Activated CD4-positive, CD25-positive, alpha-beta regulatory T cell treated with anti-CD3 and anti-CD28 coated beads, Interleukin-2, amount 50 U/mL, for 16 hours (primary cell): ENCODE results near the gene FES.
"Not testable (repeated sequence)": the region's sequence is repeated elsewhere in the genome, so short reads cannot be mapped to it uniquely, and the experiment has no call there.

Experiments used
- DNase-seq: peaks from one replicate; pipeline ENCODE4 v3.0.0-alpha.2; 2020; ENCODE audit warnings: low read depth, low spot score

The FES gene

DNA sequence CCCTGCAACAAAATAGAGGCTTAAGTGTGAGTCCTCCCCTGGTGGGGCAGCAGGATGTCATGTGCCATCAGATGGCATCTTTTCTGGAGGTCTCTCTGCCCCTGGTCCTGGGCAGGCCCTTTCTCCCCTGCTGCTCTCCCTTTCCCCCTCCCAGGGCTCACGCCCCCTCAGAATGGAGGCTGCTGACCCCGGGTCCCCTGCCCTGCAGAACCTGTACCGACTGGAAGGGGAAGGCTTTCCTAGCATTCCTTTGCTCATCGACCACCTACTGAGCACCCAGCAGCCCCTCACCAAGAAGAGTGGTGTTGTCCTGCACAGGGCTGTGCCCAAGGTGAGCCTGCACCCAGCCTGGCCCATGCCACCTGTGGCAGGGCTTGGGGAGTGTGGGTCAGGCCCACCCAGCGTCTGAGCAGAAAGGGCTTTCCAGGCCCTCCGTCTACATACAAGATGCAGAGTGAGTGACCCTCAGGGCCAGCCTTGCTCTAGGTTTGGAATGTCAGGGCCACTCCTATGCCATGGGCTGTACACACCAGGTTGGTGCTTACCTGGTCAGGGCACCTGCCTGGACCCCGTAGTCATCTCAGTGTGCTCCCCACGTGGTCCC, 7.1 kb downstream of the FES start:
- no peak for DNase-seq

DNA sequence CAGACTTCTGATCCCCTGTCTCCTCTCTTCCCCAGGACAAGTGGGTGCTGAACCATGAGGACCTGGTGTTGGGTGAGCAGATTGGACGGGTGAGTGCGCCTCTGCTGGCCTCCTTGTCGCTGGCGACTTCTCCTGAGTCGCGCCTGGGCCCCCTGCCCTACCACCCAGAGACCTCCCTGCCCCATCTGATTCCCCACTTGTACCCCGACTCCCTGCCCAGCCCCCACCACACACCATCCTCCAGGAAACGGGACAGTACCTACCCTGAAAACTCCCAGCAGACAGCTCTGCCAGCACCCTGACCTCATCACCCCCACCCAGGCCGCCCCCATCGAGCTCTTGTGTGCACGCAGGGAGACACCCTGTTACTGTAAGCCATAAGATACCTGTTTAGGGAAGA, 7.7 kb downstream of the FES start:
- no peak for DNase-seq

DNA sequence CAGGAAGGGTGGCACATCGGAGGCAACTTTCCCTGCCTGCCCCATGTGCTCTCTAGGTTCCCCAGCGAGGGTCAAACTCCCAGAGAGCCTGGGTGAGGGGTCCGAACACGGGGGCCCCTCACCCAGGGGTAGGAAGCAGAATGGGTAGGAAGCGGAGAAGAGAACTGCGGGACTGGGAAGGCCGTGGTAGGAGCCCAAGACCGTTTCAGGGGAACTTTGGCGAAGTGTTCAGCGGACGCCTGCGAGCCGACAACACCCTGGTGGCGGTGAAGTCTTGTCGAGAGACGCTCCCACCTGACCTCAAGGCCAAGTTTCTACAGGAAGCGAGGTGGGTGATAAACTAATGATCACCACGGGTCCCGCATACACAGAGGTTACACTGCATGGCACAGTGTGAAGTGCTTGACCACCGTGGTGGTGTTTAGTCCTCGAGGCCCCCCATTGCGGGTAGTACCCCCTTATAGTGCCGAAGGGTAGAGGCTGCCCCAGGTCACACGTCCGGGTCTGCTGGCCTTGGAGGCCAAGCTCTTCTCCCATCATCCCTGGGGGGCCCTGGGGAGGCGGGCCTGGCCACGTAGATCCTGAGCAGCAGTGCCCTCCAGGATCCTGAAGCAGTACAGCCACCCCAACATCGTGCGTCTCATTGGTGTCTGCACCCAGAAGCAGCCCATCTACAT, 8.3 kb downstream of the FES start:
- no peak for DNase-seq

DNA sequence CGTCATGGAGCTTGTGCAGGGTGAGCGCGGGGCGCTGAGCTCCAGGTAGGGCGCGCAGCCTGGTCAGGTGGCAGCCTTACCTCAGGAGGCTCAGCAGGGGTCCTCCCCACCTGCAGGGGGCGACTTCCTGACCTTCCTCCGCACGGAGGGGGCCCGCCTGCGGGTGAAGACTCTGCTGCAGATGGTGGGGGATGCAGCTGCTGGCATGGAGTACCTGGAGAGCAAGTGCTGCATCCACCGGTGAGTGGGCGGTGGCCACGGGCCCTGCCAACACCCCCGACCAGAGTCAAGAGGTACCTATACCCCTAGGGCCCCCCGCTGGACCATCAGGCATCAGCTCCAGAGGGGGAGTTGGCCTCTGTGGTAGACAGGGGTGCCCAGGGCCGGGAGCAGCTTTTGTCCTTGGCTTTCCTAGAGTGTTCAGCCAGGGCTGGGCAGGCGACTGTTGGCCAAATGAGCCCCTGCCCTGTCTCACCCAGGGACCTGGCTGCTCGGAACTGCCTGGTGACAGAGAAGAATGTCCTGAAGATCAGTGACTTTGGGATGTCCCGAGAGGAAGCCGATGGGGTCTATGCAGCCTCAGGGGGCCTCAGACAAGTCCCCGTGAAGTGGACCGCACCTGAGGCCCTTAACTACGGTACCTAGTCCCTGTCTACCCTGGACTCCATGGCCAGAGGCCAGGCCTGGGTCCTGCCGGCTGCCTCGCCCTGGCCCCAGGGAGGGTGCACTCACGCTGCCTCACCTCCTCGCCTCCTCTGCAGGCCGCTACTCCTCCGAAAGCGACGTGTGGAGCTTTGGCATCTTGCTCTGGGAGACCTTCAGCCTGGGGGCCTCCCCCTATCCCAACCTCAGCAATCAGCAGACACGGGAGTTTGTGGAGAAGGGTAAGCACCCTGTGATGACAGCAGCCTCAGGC, 9.1 kb downstream of the FES start:
- no peak for DNase-seq

DNA sequence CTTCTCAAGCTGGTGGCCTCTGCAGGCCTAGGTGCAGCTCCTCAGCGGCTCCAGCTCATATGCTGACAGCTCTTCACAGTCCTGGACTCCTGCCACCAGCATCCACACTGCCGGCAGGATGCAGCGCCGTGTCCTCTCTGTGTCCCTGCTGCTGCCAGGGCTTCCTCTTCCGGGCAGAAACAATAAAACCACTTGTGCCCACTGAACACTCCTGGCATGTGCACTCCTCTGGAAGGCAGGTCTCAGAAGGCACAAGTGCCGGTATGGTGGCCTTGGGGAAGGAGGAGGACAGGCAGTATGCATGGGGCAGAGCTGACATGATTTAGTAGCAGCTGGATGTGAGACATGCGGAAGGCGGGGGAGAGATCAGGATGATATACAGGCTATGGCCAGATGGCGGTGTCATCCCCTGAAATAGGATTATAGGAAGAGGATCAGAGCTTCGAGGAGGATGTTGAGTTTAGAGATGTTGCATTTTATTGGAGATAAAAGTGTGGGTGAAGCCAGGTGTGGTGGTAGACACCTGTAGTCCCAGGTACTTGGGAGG, 11.3 kb downstream of the FES start:
- DNase-seq = no peak

GRCh38 chr15:90897131-90897655, 12.9 kb downstream of the FES start:
- not testable (repeated sequence) for DNase-seq

DNA sequence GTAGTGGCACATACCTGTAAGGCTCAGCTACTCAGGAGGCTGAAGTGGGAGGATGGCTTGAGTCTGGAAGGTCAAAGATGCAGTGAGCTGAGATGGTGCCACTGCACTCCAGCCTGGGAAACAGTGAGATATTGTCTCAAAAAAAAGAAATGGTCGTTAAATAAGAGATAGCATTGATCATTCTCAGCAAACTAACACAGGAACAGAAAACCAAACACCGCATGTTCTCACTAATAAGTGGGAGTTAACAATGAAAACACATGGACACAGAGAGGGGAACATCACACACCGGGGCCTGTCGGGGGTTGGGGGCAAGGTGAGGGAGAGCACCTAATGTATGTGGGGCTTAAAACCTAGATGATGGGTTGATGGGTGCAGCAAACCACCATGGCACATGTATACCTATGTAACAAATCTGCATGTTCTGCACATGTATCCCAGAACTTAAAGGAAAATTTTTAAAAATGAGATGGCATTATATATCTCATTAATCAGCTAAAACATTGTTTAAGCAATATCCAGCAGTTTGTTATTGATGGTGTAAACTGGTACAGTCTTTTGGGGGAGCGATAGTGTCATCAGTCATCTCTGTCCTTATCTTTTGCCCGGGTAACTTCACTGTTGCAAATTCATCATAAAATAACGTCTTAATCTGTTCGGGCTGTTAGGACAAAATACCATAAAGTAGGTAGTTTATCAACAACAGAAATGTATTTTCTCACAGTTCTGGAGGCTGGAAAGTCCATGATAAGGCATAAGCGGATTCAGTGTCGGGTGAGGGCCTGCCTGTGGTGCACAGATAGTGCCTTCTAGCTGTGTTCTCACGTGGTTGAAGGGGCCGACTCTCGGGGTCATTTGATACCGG, 17.1 kb downstream of the FES start:
- DNase-seq = no peak

DNA sequence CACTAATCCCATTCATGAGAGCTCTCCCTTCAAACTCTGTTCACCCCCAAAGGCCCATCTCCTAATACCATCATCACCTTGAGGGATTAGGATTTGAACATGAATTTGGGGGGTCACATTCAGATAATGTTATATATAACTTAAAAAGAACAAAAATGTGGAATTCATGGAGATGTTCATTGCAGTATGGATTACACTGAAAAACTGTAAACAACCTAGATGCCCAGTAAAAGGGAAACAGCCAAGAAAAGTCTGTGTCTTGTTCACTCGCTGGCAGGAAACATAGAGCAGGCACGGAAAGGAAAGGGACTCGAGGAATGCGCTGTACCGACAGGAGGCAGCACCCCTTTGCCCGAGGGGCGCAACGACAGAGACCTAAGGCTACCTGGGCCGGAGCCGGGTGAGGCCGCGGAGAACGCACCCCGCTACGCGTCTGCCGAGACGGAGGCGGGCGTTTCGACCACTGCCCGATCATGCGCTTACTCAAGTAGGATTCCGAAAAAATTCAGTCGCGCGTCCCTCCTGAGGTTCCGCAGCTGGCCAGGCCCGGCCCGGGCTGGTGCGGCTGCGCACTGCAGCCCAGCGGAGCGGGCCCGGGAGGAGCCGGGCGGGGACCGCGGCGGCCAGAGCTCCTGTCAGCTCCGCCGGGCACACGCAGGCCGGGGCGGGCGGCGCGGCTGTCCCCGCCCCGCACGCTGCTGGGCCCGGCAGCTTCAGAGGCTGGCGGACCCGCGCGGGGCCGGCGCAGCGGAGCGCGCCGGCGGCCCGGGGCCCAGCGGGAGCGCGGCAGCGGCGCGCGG, 17.9 kb downstream of the FES start:
- DNase-seq = peak; percentile 44

DNA sequence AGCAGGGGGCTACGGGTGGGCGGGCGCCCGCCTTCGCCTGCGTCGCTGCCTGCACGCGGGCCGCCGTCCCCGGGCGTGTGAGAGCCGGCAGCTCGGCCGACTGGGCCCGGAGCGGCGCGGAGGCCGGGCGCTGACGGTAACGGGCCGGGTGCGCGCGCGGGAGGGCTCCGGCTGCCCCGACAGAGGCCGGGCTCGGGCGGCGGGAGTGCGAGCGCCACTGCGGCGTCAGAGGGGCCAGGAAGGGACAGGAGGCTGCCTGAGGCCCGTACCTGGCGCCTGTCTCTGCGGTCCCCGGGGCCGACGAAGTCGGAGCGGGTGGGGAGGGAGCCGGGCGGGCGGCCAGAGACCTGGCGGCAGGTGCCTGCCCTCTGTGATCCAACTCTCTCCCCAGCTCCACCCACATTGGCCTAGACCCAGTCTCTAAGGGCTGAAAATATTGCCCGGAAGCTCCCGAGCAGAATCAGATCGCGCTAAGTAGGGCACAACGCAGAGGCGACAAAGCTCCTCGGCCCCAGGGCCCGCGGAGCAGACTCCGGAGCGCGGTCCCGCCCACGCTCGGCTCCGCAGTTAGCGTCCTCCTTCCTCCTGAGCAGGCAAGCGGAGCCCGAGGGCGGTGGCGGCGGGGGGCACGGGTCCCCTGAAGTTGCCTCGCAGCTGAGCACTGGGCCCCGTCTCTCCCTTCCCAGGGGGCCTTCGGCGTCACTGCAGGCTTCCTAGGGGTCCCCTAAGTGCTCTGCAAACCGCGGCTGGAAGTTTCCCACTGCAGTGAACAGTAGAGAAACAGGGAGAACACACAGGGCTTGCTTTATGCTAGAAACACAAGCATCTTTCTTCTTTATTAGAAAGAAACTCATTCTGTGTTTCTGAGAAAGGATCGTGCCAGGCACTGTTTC, 18.8 kb downstream of the FES start, which contains the start of gene MAN2A2:
Gene MAN2A2 (plus strand): TSS at position 463 of the 893 bp plus-strand sequence. CDS start 906 bp downstream, outside the sequence.
- peak; percentile 26 for DNase-seq

DNA sequence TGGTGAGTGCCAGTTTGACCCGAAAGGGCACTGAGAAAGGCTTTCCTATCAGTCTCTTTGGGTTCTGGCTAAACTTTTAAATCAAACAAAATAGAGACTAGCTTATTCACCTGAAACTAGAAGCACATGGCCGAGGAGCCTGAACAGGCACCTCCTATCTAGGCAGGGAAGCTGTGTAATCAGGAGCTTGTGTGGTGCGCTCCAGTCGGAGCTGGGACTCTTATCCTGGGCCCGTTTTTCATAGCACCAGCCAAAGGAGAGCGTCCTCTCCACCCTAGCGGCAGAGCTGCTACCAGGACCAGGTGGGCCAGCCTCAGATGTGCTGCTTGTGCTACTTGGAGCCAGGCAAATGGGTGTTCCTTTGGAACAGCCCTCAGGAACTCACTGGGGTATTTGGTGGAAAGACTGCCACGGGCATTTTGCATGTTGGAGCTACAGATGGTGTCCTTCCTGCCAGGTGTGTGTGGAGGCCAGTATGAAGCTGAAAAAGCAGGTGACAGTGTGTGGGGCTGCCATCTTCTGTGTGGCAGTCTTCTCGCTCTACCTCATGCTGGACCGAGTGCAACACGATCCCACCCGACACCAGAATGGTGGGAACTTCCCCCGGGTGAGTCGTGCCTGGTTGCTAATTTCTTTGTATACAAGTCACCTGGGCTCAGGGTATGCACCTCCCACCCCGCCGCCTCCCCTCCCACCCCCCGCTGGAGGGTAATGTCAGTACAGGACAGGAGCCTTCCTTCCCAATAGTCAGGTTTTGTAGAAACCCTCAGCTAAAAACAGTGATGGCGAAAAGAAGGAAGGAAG, 19.6 kb downstream of the FES start:
- DNase-seq = no peak

DNA sequence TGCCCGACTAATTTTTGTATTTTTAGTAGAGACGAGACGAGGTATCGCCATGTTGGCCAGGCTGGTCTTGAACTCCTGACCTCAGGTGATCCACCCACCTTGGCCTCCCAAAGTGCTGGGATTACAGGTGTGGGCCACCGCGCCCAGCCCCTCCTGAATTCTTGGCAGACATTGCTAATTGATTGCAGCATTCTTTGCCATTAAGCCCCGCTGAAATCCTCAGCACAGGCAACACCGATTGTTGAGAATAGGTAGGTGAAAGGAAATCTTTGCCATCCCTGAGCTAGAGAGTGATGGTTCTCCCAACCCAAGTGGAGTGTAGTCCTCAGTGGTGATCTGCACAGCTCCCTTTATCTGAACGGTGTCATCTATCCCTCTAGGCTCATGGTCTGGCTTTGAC, 20.4 kb downstream of the FES start:
- no peak for DNase-seq

GRCh38 chr15:90905306-90906180, 21.2 kb downstream of the FES start:
- no peak for DNase-seq

DNA sequence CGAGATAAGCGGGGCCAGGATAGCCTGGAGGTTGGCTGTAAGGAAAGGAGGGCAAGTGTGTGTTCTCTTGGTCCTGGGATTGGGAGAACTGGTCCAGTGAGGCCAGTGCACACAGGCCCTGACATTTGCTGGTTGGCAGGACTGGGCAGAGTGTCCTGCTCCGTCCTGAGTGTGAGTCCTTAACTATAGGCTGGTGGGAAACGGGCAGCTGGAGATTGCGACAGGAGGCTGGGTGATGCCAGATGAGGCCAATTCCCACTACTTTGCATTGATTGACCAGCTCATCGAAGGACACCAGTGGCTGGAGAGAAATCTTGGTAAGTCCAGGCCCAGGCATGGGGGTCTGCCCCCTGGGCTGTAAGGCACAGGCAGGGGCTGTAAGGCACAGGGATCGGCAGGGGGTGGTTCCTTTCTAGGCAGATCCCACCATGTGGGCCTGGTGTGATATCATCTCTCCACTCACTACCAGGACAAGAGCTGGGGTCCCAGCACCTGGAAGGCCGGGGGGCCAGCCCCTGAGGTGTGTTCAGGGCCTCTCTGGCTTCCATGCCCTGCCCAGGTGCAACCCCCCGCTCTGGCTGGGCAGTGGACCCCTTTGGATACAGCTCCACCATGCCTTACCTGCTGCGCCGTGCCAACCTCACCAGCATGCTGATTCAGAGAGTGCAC, 22.0 kb downstream of the FES start:
- DNase-seq = no peak

DNA sequence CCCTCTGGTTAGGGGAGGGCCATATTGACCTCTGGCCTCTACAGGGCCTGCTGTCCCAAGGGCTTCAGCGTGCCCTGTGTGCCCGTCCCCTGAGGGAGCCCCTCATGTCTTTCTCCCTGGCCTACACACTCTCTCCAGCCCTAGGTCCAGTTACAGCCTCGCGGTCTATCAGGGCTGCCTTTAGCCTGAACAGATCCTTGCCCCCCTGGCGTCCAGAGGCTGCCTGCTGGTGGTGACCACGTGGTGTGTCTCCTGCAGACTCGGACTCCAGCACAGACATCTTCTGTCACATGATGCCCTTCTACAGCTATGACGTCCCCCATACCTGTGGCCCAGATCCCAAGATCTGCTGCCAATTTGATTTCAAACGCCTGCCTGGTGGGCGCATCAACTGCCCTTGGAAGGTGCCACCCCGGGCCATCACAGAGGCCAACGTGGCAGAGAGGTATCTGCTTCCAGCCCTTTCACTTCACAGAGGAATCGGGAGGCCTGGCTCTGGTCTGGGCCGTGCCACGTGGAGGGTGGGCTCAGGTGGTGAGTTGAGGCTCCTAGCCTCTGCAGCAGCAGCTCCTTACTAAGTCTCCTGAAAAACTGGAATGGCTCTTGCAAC, 22.9 kb downstream of the FES start:
- DNase-seq = no peak

GRCh38 chr15:90907838-90908507, 23.7 kb downstream of the FES start:
- no peak for DNase-seq

DNA sequence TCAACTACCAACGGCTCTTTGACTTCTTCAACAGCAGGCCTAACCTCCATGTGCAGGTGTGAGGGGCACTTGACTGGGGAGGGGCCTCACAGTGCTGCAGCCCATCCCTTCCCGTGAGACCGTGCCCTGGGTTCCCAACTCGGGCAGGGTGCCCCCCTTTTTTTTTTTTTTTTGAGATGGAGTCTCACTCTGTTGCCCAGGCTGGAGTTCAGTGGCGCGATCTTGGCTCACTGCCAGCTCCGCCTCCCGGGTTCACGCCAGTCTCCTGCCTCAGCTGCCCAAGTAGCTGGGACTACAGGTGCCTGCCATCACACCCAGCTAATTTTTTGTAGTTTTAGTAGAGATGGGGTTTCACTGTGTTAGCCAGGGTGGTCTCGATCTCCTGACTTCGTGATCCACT, 25.1 kb downstream of the FES start:
- not testable (repeated sequence) for DNase-seq
